Spleen (tissue), 7 donors: ENCODE results near the gene RHBDF2.
A peak's percentile ranks its signal among the peaks of the same experiment; 100 is the strongest.

Experiments
- CTCF ChIP-seq, 11 experiments: fragments of 200-600 bp in 7 of 11; fragments of 450-650 bp in 4 of 11; sonication (generic) in 4 of 11; IDR thresholded peaks in 8 of 11; conservative IDR thresholded peaks in 3 of 11; 1 replicate in 7 of 11; 2 replicates in 4 of 11; pipeline versions ENCODE4 v1.4.0 to v1.8.0; 2016 to 2021; ENCODE audit warnings: antibody characterized with exemption in 11 of 11, inconsistent platforms in 4 of 11, mild to moderate bottlenecking in 1 of 11
- POLR2A ChIP-seq, 3 donors: fragments of 450-650 bp; IDR thresholded peaks; one replicate each; pipeline ENCODE4 v1.5.1; 2017; ENCODE audit warnings: antibody characterized with exemption in 3 of 3, mild to moderate bottlenecking in 1 of 3
- POLR2AphosphoS5 ChIP-seq, 3 donors: sonication (generic); formaldehyde crosslinking; IDR thresholded peaks; one replicate each; pipeline ENCODE4 v1.5.1; 2017; ENCODE audit warnings: antibody characterized with exemption in 3 of 3
- donor health status: DM: no; HTN: no; CAD: no; lungs with moderate emphysema.
- donor health status: DM: no; HTN: no; CAD: no.
- donor health status: DM: no; HTN: no; CAD: no.

DNA sequence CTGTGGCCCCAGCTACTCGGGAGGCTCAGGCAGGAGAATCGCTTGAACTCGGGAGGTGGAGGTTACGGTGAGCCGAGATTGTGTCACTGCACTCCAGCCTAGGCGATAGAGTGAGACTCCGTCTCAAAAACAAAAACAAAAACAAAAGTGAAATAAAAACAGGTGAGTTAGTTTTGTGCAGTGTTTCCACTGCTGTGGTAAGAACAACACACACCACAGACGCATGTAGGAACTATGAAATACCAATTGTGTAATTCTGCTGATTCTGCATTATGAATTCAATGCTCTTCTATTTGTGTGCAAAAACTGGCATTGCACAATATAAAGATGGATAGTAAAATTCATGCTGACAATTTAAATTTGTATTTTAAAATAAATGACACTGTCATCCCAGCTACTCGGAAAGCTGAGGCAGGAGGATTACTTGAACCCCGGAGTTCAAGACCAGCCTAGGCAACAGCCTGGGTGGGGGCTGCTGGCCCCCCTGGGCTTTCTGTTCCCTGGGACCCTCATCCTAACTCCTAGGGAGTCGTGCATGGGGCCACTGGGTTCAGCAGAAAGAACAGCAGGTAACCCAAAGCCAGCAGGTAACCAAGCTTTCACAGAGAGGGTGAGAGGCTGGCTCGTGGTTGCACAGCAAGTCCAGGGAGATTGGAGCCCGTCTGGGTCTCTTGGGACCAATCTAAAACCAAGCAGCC, 10.6 kb upstream of the RHBDF2 start:
- TF ChIP-seq POLR2AphosphoS5 (IDR thresholded peaks at IDR 0.05), result peak in 1 of 3 donors; percentile 13
- no peak for TF ChIP-seq CTCF (IDR thresholded peaks at IDR 0.05 in 8 of 11, conservative IDR thresholded peaks at IDR 0.05 in 3 of 11)
- TF ChIP-seq POLR2A (IDR thresholded peaks at IDR 0.05), result no peak
